Upper lobe of left lung (tissue), 4 donors: Measurements from ENCODE around the gene SMCHD1.

Experiments used
- CTCF ChIP-seq, 6 experiments: fragments of 450-650 bp in 4 of 6; fragments of 200-600 bp in 2 of 6; sonication (generic) in 2 of 6; IDR thresholded peaks; one replicate each; pipeline ENCODE4 v1.5.1; 2016 to 2019; ENCODE audit warnings: antibody characterized with exemption in 6 of 6
- EP300 ChIP-seq, 4 donors: sonication (generic); formaldehyde crosslinking; IDR thresholded peaks; one replicate each; pipeline ENCODE4 v1.5.1; 2017; ENCODE audit warnings: antibody characterized with exemption in 4 of 4, control low read depth in 2 of 4
- POLR2A ChIP-seq, 4 donors: fragments of 450-650 bp; IDR thresholded peaks; one replicate each; pipeline ENCODE4 v1.5.1; 2016 to 2017; ENCODE audit warnings: antibody characterized with exemption in 4 of 4, mild to moderate bottlenecking in 2 of 4

- TF ChIP-seq CTCF (IDR thresholded peaks at IDR 0.05): no peak
- TF ChIP-seq POLR2A (IDR thresholded peaks at IDR 0.05): no peak
- no peak for TF ChIP-seq EP300 (IDR thresholded peaks at IDR 0.05)
These were observed 168.4 kb downstream of the SMCHD1 start for GRCh38 chr18:2823966-2824365.
